Endometrial microvascular endothelial cells (primary cell): ENCODE measurements around the gene NINJ1. TPM values are rescaled to one million over a fixed set of nuclear protein-coding genes. Genes with fewer than 3 reads are reported as not detected.

Experiments
- in situ Hi-C: cut with HindIII; loops from 2 replicates; pipeline ENCODE4 v1.10.0; 2017; ENCODE audit warnings: low sequenced_read_pairs, low pct_unique_long_range_greater_than_20kb; ENCODE audit errors: inconsistent ontology term
- total RNA-seq: library from RNA; depleted of rRNA; stranded (reverse); fragments of >200 nt; gene quantifications from one replicate; pipeline ENCODE4 v1.2.3, GENCODE V29; 2015; ENCODE audit errors: inconsistent ontology term

NINJ1 gene, protein sequence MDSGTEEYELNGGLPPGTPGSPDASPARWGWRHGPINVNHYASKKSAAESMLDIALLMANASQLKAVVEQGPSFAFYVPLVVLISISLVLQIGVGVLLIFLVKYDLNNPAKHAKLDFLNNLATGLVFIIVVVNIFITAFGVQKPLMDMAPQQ
- total RNA-seq = 76.0 TPM

DNA sequence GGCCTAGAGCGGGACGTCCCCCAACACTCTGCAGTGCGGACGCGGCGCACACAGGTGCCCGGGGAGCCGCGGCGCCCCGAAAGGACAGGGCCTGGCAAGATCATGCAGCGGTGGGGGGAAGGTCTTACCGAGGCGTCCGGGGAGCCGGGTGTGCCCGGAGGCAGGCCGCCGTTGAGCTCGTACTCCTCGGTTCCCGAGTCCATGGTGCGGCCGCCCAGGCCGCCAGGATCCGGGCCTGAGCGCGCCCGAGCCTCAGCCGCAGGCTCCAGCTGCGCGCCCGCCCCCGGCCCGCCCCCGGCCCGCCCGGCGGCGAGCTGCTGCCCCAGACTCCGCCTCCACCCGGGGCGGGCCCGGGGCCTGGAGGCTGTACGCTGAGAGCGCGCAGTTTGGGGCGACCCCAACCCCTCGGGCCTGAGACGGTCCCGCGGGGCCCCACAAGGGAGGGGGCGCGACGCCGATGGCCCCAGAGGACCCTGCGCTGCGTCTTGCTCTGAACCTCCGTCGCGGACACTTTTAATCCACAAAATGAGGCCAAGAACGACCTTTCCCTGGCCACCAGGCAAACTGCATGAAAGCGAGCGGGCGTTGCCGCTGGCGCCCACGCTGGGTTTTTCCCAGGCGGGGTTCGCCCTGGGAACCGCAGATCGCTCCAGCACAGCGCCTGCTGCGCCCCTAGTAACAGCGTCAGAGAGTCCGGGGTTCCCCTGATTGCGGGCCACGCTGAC, at the start of gene NINJ1:
TSS of gene NINJ1 (minus strand) at position 237 of the 725 bp plus-strand sequence. CDS start at position 203, 34 bp downstream.
- in situ Hi-C loops = no loop called here

DNA sequence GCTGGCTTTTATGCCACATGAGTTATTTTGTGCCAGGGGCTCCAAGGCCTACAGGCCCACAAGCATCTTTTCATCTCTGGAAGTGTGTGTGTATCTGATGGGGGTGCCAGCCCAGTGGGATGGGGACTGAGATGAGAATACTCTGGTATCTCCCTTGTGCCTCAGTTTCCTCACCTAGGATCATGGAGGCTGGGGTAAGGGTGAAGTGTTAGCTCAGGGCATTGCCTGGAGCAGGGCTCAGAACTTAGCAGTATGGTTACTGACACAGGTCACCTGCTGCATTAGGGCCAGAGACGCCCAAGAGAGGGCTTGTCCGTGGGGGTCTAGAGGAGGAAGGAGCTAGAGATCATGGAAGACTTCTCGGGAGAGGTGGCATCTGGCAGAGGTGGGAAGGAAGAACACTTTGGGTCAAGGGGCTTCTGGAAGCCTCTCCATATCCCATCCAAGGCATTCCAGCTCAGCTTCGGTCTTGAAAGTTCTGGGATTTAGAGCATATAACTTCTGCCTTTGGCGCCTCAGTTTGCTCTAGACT, 49.1 kb upstream of the NINJ1 start:
- in situ Hi-C loops = no loop called here

DNA sequence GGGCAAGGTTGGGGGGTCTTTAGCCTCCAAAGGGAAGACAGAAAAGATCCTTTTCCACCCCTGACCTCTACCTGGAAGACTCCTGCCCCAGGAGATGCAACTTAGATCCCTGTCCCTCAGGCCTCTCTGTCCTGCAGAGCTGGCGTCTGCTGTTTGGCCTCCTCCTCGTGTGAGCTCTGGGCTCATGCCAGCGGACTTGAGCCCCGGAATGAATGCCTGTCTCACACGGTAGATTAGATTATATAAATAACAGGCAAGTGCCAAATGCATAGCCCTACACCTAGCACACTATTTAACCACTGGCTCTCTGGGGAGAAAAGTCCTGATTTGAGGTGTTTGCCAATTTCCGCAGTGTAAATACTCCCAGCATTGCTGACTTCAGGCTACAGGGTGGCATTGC, 48.5 kb upstream of the NINJ1 start:
- in situ Hi-C loops = no loop called here

DNA sequence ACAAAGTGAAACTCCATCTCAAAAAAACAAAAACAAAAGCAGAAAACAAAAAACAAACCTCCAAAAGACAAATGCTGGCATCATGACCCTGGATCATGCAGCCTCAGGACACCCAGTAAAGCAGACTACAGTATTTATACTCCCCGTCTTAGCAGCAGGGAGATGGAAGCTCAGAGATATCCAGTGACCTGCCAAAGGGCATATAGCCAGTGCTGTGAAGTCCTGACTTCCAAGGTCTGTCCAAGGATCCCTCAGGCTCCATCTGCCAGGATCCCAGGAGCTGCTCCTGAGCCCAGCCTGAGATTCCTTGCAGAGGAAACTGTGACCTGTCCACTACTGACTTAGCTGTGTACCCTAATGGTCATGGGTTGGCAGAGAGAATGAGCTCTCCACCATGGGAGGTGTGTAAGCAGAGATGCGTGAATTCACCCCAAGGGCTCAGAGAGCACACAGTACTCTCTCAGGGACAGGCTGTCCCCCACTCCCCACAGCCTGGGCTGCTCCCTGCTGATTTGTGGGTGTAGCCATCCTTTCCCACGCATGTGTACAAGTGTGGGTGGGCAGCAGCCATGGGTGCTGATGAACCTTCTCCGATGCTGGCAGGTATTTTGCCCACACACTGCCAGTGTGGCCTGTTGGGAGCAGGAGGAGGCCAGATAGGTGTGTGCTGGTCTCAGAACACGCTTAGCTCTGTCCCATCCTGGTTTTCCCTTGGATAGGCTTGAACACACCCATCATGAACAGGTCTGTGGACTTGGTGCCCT, 47.8 kb upstream of the NINJ1 start:
- in situ Hi-C loops = no loop called here

DNA sequence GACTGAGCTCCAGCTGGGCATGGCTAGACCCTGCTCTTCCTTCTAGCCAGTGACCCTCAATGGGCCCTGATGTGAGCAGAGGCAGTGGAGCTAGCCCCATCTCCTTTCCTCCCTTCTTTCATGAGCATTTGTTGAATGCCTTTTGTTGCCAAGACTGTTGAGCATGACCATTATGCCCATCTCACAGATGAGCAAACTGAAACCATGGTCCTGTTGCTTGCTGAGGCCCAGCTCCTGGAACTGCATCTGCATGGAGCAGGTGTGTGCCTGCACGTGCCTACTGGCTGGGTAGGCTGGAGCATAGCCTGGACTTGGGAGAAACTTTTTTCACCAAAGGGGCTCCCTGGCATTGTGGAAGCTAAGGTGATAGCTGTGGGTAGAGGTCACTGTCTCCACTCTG, 46.9 kb upstream of the NINJ1 start:
- in situ Hi-C loops = no loop called here

DNA sequence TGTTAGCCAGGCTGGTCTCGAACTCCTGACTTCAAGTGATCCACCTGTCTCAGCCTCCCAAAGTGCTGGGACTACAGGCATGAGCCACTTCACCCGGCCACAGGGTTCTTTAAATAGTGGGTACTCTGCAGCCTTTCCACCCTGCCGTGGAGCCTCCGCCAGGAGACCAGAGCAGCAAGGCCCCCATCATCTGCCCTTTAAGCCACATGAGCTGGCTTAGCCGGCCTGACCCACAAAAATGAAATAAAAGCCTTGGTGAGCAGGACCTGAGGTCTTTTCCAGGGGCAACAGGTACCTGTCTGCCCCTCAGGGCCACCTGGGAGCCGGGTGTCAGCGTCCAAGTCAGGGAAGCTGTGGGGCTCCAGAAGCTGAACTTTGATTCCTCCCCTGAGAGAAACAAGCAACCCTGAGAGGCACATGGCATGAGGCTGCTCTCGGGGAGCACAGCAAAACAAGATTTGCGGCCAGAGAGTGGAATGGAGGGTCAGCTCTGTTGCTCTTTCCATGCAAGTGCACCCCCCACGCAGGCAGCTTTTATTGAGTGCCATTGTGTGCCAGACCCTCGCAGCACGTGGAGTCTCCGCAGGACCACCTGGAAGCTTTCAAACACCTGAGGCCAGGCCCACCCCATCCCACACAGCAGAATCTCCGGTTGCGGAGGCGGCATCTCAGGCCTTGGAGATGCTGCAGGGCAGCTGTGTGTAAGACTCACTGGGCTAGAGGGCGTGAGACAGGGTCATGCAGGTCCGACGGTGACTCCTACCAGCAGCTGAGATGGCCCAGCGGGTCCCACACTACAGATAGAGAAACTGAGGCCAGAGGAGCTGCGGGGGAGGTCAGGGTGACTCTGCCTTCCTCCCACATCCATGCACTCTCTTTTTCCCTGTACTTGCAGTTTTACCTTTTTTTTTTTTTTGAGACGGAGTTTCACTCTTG, 45.1 kb upstream of the NINJ1 start:
- in situ Hi-C loops = no loop called here

DNA sequence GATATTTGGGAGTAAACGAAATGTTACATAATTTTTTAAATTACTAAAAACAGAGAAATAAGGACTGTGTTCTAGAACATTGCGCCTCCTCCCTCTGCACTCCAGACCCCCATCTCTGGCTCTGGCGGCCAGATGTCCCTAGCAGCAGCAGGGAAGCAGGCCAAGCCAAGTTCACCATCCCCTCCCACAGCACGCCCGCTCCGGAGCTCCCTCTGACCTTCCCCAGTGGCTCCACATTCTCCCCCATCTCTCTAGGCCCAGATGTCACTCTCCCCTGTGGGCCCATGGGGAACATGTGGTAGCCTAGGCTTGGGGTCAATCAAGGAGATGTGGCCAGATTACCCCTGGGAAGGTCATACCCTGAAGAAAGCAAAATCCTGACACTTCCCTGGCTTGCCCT, 43.6 kb upstream of the NINJ1 start:
- in situ Hi-C loops = no loop called here

DNA sequence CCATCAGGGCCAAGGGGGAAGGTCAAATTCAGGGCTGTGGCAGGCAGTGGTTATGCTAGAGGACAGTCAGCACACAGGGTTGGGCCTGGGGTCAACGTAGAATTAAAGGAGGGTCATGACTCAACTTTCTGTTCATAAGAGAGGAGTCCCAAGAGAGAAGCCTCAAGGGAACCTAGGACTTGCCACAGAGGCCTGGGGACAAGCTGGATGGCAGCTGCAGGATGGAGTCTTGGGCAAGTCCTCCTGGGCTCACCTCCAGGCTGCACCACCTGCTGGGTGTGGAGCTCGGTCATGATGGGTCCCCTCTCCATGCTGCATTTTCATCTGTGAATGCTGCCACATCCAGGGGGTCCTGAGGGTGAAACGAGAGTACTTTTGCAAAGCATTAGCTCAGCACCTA, 40.9 kb upstream of the NINJ1 start:
- in situ Hi-C loops = no loop called here

DNA sequence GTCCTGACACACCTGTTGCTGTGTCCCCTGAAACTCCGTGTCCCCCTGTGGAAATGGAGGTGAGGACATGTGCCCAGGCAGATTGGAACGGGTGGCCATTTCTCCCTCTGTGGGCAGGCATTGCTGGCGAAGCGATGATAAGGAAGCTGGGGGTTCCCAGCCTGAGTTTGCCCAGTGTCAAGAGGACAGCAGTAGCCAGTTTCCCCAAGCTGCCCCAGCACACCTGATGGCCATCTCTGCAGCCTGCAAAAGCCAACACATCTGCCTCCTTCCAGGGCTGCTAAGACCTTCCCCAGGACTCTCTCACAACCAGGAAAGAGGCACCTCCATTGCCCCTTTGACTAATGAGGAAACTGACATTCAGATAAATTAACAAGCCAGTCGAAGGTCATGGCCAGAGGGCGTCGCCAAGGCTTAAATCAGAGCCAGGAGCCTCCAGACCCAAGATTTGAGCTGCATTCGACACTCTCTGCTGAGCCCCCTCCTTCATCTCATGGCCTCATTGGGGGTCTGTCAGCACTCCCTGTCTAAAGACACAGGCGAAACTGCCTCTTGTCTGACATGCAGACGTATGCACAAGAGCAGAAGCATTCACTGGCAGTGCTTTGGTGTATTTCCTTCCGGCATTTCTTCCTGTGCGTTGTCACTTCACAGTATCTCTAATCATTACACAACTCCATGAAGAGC, 39.5 kb upstream of the NINJ1 start:
- in situ Hi-C loops = no loop called here

DNA sequence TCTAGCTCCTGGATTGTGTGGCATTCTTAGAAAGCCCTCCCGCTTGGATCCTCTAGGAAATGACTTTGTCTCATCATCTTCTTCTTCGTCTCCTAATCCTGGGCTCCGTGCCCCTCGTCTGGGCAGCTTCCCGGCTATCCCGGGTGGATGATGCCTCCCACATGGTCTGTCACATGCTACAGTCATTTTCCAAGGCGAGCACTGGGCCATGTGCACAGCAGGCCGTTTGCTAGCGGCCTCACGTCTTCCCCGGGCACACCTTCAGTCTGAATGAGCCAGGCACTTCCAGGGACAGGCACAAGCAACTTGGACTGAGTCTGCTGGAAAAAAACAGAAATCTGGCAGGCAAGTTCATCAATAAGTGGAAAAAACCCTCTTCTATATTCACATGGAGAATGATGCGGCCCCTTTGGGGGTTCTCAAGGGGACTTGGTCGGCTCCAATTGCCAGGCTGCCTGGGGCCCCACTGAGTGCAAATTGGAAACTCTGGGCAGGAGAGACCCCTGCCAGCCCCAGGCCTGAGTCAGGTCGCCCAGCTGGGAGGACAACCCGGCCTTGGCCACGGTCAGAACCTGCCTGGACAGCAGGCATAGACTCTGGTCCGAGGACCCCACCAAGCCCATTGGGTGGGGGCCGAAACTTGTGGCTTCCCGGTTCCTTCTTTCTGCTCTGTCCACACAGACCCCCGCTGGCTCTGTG, 38.8 kb upstream of the NINJ1 start:
- in situ Hi-C loops = no loop called here

DNA sequence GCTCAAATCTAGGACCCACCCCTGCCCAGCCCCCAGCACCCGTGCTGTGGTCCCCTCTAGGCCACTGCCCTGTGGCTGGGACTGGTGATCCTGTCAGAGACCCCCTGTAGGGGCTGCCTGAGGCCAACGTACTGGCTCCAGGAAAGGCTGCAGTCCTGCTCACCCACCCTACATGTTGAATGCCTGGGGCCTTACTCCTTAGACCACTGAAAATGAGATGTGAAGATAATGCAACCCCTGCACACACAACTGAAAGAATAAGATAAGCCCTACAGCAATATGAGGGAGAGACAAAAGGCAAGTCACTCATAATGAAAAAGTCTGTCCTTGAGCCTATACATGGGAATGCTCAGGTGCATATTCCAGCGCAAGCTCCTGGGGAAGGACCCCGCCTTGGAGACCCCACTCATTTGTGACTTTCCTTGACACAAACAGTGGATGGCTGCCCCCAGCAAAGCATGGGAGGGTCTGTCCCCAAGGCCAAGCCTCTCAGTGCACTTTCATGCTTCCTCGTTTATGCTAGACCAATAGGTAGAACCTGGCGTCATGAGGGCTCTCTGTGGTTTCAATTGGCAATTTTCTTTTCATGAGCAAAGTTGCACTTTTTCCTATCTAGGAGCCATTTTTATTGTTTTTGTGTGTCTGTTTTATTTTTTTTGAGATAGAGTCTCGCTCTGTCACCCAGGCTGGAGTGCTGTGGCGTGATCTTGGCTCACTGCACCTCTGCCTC, 37.4 kb upstream of the NINJ1 start:
- in situ Hi-C loops = no loop called here

DNA sequence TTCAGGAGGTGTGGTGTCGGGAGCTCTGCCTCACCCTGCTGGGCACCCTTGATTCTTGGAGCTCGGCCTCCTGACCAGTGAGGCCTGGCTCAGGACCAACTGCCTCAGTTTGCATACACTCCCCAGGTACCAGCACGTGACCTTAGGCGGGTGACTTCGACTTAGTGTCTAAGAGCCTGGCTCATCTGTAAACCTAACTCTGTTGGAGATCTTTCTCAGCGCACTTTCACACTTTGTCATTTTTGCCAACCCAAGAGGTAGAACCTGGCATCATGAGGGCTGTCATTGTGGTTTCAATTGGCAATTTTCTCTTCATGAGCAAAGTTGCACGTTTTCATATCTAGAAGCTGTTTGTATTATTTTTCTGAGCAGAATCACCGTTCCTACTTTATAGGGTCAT, 36.5 kb upstream of the NINJ1 start:
- in situ Hi-C loops = no loop called here

DNA sequence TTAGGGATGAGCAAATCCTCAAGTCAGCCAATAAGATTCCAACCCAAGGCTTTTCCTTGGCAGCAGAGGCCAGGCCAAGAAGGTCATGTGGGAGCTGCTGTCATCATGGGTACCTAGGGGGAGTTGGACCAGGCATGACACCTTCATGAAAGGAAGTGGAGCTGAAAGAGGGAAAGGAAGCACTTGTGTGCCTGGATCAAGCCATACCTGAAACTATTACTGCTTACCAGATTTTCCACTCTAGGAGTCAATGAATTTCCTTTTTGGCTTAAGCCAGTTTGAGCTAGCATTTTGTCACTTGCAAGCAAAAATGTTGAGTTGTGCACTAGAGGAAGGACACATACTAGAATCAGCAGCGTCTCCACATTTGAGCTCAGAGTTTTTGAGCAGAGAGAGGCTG, 35.4 kb upstream of the NINJ1 start:
- in situ Hi-C loops = no loop called here

DNA sequence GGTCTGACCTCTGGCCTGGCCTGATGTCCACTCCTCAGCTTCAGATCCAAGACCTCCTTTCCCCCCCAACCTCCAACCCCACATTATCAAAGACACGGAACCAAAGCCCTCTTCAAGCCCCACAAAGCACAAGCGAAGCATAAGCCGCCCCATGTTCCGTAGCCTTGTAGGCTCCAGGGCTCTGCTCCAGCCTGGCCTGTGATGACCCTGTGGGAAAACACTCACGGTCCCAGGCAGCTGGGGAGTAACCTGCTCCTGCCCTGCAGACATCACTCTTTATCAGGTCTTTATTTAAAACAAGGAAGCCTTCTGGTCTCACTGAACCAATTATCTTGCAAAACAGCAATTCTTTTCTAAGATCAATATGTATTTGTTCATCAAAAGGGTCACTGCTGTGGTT, 34.5 kb upstream of the NINJ1 start:
- in situ Hi-C loops = no loop called here

DNA sequence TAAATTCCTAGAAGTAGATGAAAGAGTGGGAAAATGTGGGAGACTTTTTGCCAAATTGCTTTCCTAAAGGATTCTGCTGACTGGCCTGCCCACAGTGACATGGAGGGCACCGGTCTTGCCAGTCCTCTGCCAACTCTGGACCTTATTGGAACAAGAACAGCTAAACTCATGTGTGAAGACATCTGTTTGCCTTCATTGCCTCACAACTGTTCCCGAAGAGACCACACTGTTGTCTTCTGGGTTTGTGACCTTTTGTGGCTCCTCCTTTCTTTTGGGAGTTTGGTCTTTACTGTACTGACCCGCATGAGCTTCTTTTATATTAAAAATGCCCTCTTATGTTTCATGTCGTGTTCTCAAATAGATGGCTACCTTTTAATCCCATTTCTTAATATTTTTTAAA, 33.8 kb upstream of the NINJ1 start:
- in situ Hi-C loops = no loop called here

DNA sequence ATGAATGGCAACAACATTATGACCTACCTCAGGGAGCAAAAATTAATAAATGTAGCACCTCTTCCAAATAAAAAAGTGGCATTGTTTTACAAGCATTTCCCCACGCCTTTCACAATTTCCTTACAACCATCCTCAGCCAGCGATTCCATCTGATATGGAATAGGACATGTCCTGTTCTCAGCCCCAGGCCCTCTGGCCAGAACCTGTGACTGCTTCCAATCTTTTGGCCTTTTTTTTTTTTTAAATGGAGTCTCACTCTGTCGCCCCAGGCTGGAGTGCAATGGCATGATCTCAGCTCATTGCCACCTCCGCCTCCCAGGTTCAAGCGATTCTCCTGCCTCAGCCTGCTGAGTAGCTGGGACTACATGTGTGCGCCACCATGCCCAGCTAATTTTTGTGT, 33.1 kb upstream of the NINJ1 start:
- in situ Hi-C loops = no loop called here

DNA sequence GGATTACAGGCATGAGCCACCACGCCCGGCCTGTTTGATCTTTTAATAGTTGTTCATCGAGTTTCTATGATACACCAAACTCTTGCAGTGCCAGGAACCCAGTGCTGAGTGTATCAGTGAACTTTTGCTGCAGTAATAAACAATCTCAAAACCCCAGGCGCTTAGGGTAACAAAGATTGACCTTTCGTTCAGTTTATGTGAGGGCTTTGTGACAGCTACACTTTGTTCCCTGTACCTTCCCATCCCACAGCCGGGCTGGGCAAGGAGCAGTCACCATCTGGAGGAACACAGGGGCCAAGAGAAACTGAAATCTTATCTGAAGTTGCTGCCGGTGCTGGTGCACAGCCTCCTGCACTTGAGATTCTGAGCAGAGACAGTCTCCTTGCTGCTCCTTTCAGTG, 32.6 kb upstream of the NINJ1 start:
- in situ Hi-C loops = no loop called here
